ENCODE measurements around the gene CLSTN2.

CLSTN2 gene

GRCh38 chr3:140510303-140510861 is 575.4 kb downstream of the CLSTN2 start:
- Histone ChIP-seq H3F3A (ENCODE audit: control insufficient read depth, insufficient read depth) (no peaks in the 10 kb centered on the region), H3K4me1 (ENCODE audit: control insufficient read depth, low read length) (no peaks in the 10 kb centered on the region), H3K4me3 (ENCODE audit: low read length) (no peak overlapping the region), H3K79me2 (ENCODE audit: control insufficient read depth, low read length) (no peaks in the 10 kb centered on the region), H3K27me3 (ENCODE audit: control insufficient read depth, low read length) (peaks cover 14% of the 10 kb centered on the region), H3K27ac (ENCODE audit: low read depth, low read length) (no peak overlapping the region), H3K9me2 (replicated peaks; ENCODE audit: control insufficient read depth, low read length) (no peaks in the 10 kb centered on the region), H3K4me2 (ENCODE audit: low read length) (no peak overlapping the region), H3K9me3 (ENCODE audit: control insufficient read depth, insufficient read depth, low read length) (no peaks in the 10 kb centered on the region), H3K36me3 (ENCODE audit: control insufficient read depth, low read length) (no peaks in the 10 kb centered on the region), H4K20me1 (ENCODE audit: control insufficient read depth, insufficient read depth, low read depth, low read length) (no peaks in the 10 kb centered on the region)
- no peak for TF ChIP-seq EZH2phosphoT487 (IDR thresholded peaks at IDR 0.05; ENCODE audit: borderline replicate concordance, low read length)
- TF ChIP-seq, protein P1, sequence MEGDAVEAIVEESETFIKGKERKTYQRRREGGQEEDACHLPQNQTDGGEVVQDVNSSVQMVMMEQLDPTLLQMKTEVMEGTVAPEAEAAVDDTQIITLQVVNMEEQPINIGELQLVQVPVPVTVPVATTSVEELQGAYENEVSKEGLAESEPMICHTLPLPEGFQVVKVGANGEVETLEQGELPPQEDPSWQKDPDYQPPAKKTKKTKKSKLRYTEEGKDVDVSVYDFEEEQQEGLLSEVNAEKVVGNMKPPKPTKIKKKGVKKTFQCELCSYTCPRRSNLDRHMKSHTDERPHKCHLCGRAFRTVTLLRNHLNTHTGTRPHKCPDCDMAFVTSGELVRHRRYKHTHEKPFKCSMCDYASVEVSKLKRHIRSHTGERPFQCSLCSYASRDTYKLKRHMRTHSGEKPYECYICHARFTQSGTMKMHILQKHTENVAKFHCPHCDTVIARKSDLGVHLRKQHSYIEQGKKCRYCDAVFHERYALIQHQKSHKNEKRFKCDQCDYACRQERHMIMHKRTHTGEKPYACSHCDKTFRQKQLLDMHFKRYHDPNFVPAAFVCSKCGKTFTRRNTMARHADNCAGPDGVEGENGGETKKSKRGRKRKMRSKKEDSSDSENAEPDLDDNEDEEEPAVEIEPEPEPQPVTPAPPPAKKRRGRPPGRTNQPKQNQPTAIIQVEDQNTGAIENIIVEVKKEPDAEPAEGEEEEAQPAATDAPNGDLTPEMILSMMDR (IDR thresholded peaks at IDR 0.05; ENCODE audit: low read depth, low read length, poor library complexity, severe bottlenecking), result no peak

DNA sequence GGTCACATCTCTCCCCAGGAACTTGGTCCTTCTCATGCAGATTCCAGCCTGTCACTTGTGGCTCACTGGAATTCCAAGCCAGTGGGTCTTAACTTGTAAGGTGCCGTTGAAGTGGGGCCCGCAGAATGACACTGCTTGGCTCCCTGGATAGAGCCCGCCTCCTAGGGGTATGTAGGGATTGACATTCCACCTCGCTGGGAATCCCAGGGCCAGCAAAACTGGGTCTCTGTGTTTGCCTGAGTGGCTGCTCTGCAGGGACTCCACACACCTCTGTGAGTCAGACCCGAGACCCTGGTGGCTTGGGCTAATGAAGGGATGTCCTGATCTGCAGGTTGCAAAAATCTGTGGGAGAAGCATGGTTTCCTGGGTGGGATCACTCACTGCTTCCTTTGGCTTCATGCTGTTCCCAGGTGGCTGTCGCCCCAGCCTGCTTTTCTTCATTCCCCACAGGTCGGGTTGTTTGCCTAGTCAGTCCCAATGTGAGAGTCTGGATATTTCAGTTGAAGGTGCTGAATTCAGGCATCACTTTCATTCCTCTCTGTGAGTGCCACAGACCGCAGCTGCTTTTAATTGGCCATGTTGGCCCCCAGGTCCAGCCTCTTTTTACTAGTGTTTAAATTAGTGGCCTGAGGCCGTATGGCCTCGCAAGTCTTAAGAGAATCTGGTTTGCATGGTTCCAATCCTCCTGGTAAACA is 586.9 kb downstream of the CLSTN2 start:
- H3K27ac ChIP-seq (ENCODE audit: low read depth, low read length), result no peak overlapping the region
- H3K4me2 ChIP-seq (ENCODE audit: low read length), result no peak overlapping the region
- no peaks in the 10 kb centered on the region for H3K4me1 ChIP-seq (ENCODE audit: control insufficient read depth, low read length)
- no peaks in the 10 kb centered on the region for H3F3A ChIP-seq (ENCODE audit: control insufficient read depth, insufficient read depth)
- TF ChIP-seq, protein P1 (IDR thresholded peaks at IDR 0.05; ENCODE audit: low read depth, low read length, poor library complexity, severe bottlenecking), result no peak
- no peak for TF ChIP-seq EZH2phosphoT487 (IDR thresholded peaks at IDR 0.05; ENCODE audit: borderline replicate concordance, low read length)
- H3K9me3 ChIP-seq (ENCODE audit: control insufficient read depth, insufficient read depth, low read length), result peaks cover 5% of the 10 kb centered on the region; the same call in 1 of the 2 replicates
- H3K4me3 ChIP-seq (ENCODE audit: low read length), result no peak overlapping the region
- no peaks in the 10 kb centered on the region for H3K36me3 ChIP-seq (ENCODE audit: control insufficient read depth, low read length)
- no peaks in the 10 kb centered on the region for H4K20me1 ChIP-seq (ENCODE audit: control insufficient read depth, insufficient read depth, low read depth, low read length)
- H3K79me2 ChIP-seq (ENCODE audit: control insufficient read depth, low read length), result no peaks in the 10 kb centered on the region
- H3K9me2 ChIP-seq (replicated peaks; ENCODE audit: control insufficient read depth, low read length), result no peaks in the 10 kb centered on the region
- no peaks in the 10 kb centered on the region; the same call in 1 of the 2 replicates for H3K27me3 ChIP-seq (ENCODE audit: control insufficient read depth, low read length)

DNA sequence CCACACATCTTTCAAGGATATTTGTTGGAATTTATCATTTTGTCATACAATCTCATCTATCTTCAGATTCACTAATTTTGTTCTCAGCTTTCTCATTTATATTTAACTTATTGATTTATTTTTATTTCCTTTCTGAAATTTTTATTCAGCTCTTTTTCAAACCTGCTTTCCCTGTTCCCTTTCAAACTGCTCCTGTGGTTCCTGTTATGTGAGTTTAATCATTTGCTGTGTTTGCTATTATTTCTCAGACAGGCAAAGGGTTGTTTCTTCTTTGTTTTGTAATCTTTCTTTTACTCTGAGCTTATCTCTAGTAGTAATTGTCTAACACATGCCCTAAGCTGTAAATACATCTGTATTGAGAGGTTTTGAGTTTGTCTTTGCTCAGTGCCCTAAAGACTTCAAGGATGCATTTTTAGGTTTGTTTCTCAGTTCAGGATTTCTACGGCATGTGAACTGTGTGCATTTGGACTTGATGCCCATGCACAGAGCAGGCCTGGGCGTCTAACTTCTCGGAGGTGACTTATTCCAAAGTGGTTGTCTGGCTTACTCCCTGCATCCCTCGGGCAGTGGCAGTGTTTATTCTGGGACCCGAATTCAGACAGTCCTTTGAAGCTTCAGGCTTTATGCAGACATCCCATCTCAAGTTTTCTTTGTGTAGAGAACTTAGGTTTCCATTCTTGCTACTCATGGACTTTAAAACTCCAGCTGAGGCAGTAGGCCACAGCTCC is 587.8 kb downstream of the CLSTN2 start:
- no peak overlapping the region for H3K4me3 ChIP-seq (ENCODE audit: low read length)

More for the DNA sequence above, 587.8 kb downstream of the CLSTN2 start:
- Histone ChIP-seq H3K4me1 (ENCODE audit: control insufficient read depth, low read length) (no peaks in the 10 kb centered on the region), H4K20me1 (ENCODE audit: control insufficient read depth, insufficient read depth, low read depth, low read length) (no peaks in the 10 kb centered on the region), H3K27ac (ENCODE audit: low read depth, low read length) (no peak overlapping the region), H3K79me2 (ENCODE audit: control insufficient read depth, low read length) (no peaks in the 10 kb centered on the region), H3K27me3 (ENCODE audit: control insufficient read depth, low read length) (no peaks in the 10 kb centered on the region; the same call in 1 of the 2 replicates), H3F3A (ENCODE audit: control insufficient read depth, insufficient read depth) (no peaks in the 10 kb centered on the region), H3K36me3 (ENCODE audit: control insufficient read depth, low read length) (no peaks in the 10 kb centered on the region), H3K9me2 (replicated peaks; ENCODE audit: control insufficient read depth, low read length) (no peaks in the 10 kb centered on the region), H3K4me2 (ENCODE audit: low read length) (no peak overlapping the region), H3K9me3 (ENCODE audit: control insufficient read depth, insufficient read depth, low read length) (peaks cover 5% of the 10 kb centered on the region; the same call in 1 of the 2 replicates)
- TF ChIP-seq, protein P1 (IDR thresholded peaks at IDR 0.05; ENCODE audit: low read depth, low read length, poor library complexity, severe bottlenecking), result no peak
- TF ChIP-seq EZH2phosphoT487 (IDR thresholded peaks at IDR 0.05; ENCODE audit: borderline replicate concordance, low read length), result no peak

Data from DOHH2 (cell line).